HG02798 (cell line): Measurements from ENCODE around the gene IFIH1.

Source experiments
- ATAC-seq: cut with Tn5 transposase; IDR thresholded peaks from one replicate; pipeline ENCODE4 v1.9.1; 2021; ENCODE audit warnings: mild to moderate bottlenecking; ENCODE audit not compliant: unreplicated experiment, poor library complexity

IFIH1 gene

DNA sequence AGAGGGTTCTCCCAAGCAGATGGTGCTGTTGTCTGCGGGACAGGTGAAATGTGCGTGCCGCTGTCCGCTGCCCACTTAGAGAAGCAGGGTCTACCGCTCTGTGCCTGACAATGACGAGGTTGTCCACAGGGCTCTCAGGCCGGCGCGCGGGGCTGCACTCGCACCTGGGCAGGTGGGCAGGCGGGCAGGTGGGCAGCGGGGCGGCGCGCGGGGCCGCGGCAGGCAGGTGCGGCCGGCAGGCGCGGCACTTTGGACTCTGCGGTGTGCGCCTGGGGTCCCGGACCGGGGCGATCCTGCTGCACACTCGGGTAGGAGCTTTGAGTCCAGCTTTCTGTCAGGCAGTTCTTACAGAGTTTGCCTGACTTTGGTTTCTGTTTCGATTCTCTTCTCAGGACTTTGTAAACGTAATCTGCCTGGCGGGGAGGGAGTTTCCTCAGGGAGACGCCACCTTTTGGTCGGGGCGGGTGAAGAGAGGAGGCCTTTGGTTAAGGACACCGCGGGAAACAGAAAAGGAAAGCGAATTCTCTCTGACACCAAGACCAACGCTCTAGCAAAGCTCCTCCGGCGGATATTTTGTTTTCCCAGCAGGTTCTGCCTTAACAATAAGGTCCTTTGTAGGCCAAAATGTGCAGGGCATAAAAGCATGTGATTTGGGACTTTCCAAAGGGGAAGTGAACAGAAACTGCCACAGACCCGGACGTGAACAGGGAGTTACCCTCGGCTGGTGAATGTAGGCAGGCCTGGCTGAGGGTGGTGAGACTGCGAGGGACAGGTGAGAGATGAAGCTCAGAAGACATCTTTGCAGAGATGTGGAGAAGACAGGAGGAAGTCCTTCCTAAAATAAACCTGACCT is at the start of gene IFIH1:
TSS of gene IFIH1 (minus strand) at position 357 of the 853 bp plus-strand sequence. CDS start 377 bp downstream, outside the sequence.
- peak; percentile 84 for ATAC-seq

DNA sequence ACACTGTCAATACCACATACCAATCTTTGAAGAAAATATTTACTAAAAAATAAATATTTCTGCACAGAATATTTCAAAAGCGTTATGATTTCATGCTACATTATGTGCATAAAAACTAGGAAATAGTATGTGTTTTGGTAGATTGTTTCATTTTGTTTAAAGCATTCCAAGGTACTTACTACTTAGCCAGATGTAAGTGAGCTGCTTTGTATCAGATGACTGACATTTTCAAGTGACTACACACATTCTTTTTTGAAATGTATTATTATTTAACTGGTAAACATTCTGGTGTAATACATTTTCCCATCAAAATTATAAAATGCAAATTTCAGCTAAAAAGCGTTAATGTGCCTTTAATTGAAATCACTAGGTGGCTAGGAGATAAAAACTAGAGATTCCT is 46.9 kb upstream of the IFIH1 start:
- ATAC-seq = no peak

DNA sequence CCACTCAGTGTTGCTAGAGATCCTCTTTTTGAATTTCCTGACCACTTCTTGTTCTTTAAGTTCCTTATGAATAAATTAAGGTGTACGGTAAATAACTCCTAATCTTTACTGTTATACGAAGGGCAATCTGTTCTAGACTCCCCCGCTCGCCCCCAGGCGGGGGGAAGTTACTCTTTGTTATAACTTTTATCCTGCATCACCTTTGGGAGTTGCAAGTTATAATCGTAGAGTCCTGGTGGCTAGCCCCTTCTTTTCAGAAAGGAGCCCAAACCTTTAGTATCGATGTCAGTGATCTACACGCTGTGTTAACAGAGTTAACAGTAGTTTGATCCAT is 26.1 kb upstream of the IFIH1 start:
- ATAC-seq = no peak

GRCh38 chr2:162343824-162344616 is 25.5 kb upstream of the IFIH1 start, which contains the start of gene GCA:
GCA (plus strand) TSS chr2:162344132; CDS start chr2:162344249, 117 bp downstream.
- ATAC-seq = peak; percentile 99

DNA sequence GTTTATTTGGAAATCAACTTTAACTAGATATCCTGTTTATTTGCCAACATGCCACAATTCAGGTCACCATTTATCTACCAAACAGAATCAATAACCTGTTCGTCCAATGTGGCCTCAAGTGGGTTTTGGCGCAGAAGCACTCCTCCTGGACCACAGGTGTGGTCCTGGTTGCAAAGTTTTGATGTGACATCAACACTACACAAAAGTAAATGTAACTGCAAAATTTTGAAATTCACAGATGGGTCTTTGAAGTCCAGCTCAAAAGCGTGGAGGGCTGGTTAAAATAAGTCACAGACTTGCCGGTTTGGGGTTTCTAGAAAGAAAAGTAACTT is 25.0 kb upstream of the IFIH1 start:
- ATAC-seq = no peak

- ATAC-seq = no peak
Observed at GRCh38 chr2:162342841-162343240, 24.4 kb upstream of the IFIH1 start.

- ATAC-seq = no peak
Observed at GRCh38 chr2:162342321-162342720, 23.8 kb upstream of the IFIH1 start.

- ATAC-seq = no peak
Observed at GRCh38 chr2:162340822-162341221, 22.3 kb upstream of the IFIH1 start.

- no peak for ATAC-seq
Observed at GRCh38 chr2:162337868-162338267, 19.4 kb upstream of the IFIH1 start.

DNA sequence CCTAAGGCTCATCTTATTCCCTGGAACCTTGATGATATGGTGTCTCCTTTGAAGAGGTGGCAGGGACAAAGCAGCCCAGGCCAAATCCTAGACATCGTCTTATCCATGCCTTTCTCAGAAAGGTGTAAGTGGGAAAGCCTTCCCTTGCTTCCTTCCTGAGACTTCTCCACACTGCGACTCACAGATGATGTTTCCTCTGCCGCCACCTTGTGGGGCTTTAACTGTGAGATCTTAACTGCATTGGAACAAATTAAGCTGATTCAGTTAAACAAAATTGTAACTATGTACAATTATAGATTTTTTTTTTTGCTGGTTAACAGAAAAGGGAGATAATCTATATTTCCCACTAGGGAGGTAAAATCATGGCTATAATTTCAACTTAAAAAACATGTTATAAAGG is 15.5 kb upstream of the IFIH1 start:
- ATAC-seq = peak; percentile 78

- no peak for ATAC-seq
Observed at GRCh38 chr2:162330881-162331280, 12.4 kb upstream of the IFIH1 start.

DNA sequence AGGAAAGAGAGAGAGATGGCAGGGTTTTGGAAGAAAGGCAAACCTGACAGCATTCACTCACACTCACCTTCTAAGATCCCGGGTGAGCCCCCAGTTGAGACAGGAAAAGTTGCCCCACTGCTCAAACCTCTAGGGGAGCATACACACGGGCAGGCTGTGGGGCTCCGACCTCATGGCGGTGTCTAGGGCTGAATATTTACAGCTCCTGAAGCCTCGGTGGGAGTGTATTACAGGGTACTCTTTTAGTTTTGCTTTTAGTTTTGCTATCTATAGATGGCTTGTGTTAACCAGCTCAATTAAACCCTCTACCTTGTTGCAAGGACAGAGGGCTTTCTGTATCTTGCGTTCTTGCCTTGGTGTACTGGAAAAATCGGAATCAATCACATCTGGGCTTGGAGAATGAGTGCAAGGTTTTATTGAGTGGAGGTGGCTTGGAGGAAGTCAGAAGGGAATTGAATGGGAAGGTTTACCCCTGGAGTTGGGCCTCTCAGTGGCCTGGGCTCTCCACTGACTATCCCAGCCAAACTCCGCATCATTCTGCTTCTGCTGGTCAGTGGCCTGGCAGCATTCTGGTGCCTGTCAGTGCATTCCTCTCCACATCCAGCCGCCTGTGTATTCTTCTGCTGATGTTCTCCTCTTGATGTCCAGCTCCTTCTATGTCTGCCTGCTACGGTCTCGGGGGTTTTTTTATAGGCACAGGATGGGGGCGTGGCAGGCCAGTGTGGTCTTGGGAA is 10.1 kb upstream of the IFIH1 start:
- ATAC-seq = peak; percentile 91

DNA sequence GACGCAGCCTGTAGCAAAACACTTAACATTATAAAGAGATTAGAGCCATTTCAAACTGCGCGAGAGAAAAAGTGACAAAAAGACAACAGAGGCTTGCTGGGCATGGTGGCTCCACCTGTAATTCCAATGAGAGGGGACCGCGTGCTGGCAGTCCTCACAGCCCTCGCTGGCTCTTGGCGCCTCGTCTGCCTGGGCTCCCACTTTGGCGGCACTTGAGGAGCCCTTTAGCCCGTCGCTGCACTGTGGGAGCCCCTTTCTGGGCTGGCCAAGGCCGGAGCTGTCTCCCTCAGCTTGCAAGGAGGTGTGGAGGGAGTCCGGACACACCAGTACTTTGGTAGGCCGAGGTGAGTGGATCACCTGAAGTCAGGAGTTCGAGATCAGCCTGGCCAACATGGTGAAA is 9.3 kb upstream of the IFIH1 start:
- no peak for ATAC-seq

DNA sequence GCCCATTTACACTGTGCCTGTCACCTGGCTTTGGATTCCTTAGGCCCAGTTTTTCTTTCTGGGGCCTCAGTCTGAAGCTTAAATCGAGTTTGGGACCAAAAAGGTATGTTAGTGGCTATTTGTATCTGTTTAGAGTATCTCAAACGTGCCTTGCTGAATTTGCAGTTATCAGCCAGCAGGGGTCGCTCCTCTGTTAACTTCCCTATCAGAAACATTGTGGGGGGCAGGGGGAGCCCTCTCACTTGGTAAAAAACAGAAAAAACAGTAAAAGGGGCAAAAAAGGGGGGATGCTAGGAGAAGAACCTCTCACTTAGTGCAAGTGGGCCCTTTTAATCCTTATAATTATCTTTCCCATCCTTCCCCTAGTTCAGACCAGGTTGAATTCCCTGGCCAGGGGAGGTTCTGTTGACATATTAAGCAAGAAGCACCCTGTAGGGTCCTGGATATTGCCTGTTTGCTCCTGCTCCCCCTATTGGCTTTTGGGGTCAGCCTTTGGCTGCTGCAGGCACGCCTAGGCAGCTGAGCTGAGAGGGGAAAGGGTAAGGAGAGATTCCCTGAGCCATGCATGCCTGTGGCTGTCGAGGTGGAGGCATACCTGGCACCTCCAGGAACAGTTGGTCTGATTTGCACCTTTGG is 8.8 kb upstream of the IFIH1 start:
- ATAC-seq = no peak

GRCh38 chr2:162324953-162325352 is 6.5 kb upstream of the IFIH1 start:
- ATAC-seq = no peak

- ATAC-seq = no peak
Observed at GRCh38 chr2:162320864-162321517, 2.5 kb upstream of the IFIH1 start.

GRCh38 chr2:162317861-162318327 is 590 bp downstream of the IFIH1 start:
- ATAC-seq = peak; percentile 5

DNA sequence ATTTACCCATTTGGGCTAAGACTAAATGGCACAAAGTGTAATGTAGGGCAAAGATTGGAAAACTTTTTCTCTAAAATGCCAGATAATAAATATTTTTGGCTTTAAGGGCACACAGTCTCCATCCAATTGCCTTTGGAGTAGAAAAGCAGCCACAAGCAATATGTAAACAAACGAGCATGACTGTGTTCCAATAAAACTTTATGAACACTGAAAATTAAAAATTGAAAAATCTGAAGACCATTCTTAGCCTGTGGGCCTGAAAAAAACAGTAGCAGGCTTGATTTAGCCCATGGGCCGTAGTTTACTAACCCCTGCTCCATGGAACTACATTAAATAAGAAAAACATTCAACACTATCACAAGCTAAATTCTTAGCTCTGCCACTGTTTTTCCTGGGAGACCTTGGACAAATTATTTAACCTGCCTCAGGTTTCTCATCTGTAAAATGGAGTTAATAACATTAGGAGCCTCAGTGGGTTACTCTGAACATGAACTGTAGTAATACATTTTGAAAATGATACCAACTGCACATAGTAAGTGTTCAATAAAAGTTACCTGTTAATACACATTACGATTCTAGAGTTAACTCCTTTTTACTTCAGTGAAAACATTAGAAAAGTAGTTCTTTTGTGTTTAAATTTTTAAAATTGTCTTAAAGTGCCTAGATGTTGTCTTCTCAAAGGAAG is 1.3 kb downstream of the IFIH1 start:
- no peak for ATAC-seq

DNA sequence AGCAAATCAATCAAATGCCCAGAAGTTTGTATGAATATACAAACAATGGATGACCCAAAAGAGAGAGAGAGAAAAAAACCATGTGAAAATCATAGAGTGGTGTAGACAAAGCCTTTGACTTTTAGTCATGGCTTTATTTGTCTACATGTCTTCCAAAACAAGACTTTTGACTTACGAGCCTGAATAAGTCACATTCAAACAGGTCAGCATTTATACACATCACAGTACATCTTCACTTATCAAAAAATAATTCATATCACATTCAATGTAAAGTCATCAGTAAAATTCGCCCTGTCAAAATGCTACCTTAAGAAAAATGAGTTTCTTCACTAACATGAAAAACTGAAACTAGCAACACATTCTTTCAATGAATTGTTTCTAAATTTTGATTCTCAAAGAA is 1.9 kb downstream of the IFIH1 start:
- ATAC-seq = no peak
